NCI-H526 treated with DMSO at 0.1 percent for 48 hours (cell line): ENCODE results near the gene CXCL17.
"Not testable (repeated sequence)": the region's sequence is repeated elsewhere in the genome, so short reads cannot be mapped to it uniquely, and the experiment has no call there.

Experiments
- DNase-seq: peaks from one replicate; lab custom pipeline; 2025; lab: John Stamatoyannopoulos, UW

CXCL17 gene

DNA sequence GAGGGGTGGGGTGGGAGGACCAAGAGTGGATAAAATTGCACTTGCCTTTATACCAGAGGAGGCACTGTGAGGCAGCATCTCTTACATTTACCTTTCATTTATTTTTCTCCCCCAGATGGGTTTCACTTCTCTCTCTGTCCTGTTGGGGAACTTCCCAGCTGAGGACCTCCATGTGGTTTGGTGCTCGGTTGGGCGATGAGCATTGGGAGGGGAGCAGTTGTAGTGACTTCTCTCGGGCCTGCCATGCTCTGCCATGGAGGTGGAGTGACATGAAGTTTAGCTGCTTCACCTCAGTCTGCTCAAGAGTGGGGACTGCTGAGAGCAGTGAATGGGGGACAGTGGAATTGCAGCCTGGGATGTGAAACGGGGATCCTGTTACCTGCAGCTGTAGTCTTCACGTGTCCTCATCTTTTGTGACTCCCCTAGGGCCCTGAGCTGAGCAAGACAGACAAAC, 23.1 kb upstream of the CXCL17 start:
- DNase-seq = no peak

- peak; percentile 19 for DNase-seq
Measured at GRCh38 chr19:42461700-42462324, 19.1 kb upstream of the CXCL17 start.

- not testable (repeated sequence) for DNase-seq
Measured at GRCh38 chr19:42461231-42461630, 18.5 kb upstream of the CXCL17 start.

GRCh38 chr19:42459926-42460325, 17.2 kb upstream of the CXCL17 start:
- no peak for DNase-seq

DNA sequence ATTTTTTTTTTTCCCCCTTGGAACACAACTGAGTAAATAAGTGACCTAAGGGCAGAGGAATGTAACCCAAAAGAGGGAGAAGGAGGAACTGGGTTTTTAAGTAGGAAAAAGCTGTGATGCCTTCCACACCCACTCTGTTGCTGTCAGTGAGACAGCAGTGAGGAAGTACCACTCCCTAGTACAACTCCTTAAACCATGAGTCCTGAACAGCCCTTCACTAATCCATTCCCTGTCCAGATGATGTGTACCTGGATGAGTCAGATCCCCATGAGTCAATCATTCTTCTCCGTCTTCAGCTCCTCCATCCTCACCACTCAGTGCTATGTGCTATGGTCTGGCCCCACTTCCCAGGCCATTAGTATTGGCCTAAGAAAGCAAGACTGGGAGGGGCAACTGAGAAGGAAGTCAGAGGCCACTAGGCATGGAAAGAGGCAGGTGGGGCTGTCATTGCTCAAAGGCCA, 12.9 kb upstream of the CXCL17 start:
- no peak for DNase-seq

- no peak for DNase-seq
Measured at GRCh38 chr19:42455086-42455485, 12.3 kb upstream of the CXCL17 start.

DNA sequence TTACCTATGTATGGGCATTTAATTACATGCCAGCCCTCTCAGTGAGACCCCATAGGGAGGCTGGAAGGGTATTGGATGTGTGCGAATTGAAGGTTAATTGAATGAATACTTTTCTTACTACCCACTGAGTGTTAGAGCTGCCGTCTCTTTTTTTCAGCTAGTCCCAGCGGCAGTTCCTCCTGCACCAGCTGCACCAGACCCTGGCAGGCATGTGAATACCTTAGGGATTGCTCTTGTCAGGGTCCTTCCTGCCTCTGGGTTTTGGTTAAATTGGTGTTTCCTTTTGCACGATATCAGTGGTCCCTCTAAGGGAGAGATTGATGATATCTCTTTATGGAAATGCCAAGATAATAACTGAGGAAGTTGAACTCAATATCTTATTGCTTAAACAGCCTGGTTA, 9.8 kb upstream of the CXCL17 start:
- DNase-seq = no peak

DNA sequence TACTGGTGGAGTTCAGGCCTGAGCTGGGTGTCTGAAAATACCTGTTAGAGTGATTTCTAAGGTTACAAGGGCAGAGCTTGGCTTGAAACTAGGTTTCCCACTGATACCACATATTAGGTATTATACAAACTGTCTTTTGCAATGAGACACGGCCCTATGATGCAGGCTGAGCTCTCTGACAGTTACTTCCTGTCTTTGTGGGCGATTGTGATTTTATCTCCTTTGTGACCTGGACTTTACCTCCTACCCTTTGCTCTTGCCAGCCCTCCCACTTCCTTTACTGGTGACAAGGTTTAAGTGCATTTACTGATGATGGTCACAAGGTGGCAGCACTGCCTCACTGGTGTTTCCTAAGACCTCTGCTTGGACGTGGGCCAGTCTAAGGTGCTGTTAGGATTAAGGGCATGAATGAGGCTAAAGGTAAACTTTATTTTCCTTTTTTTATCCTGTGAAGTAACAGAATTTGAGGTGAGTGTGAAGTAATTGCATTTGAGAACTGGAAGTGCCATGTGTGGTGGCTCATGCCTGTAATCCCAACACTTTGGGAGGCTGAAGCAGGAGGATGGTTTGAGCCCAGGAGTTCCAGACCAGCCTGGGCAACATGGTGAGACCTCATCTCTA, 7.7 kb upstream of the CXCL17 start:
- peak; percentile 67 for DNase-seq

- DNase-seq = not testable (repeated sequence)
Measured at GRCh38 chr19:42448306-42448705, 5.6 kb upstream of the CXCL17 start.

DNA sequence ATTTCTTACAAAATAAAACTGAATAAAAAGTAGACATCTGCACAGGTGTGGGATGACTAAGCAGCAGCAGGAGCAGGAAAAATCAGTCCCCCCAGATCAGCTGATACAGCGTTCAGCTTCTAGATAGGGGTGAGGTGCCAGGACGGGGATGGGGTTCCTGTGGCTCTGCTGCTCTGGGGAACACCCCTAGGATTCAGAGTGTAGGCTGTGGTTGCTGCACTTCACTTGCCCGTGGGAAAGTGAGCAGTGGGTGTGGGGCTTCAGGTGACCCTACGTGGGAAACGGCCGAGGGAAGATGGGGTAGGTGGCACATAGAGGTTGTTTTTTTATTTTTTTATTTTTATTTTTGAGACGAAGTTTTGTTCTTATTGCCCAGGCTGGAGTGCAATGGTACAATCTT, 3.2 kb upstream of the CXCL17 start:
- DNase-seq = no peak

DNA sequence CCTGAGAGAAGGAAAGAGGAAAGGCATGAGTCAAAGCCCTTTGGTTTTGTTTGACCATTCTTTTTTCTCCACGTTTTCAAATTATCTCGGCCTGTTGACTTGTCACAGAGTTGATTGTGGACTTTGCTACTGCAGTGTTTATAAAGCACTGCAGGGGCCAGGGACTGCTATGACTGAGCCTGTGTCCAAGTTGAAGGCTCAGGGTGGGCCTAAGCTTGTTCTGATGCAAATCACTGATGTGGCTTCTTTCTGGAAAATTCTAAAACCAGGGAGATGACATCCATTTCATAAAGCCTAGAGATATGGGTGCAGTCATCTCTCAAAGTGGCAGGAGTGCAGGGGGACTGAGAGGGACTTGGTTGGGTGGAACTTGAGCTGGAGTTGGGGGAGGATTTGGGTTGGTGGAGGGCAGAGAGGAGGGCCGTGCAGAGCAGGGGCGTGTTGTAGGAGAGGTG, 1.2 kb upstream of the CXCL17 start:
- no peak for DNase-seq

DNA sequence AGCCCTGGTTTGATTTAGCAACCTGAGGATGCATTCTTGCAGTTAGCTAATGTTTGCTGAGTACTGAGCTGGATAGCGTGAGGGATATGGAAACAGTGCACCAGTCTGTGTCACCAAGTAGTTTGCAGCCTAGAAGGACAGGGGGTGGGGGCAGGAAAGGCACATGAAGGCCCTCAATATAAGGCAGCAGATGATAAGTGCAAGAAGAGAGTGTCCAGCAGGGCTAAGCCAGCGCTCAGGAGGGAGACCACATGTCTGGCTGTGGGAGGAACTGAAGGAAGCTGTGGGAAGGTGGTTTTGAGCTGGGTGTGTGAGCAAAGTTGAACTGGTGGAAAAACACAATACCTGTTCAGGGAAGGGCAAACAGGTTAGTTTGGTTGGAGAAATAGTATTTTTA, 1.7 kb downstream of the CXCL17 start:
- no peak for DNase-seq

- DNase-seq = peak; percentile 45
Measured at GRCh38 chr19:42440357-42441048, 2.2 kb downstream of the CXCL17 start.

DNA sequence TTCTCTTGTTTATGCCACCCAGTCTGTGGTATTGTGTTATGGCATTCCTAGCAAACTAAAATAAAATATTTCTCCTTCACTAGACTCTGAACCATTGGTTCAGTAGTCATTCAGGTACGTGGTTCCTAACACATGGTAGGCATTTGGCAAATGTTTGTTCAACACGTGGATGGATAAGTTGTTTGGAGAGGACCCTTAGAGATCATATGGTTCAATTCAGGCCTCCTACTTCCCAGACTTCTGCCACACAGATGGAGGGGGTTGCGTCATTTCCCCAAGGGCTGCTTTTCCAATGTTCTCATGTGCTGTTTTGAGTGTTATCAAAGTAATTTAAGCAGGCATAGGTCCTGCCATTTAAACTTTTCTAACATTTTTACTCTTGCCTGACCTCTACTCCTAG, 6.7 kb downstream of the CXCL17 start:
- DNase-seq = no peak

- no peak for DNase-seq
Measured at GRCh38 chr19:42435316-42435715, 7.4 kb downstream of the CXCL17 start.

- peak; percentile 42 for DNase-seq
Measured at GRCh38 chr19:42433503-42434260, 9.1 kb downstream of the CXCL17 start.

- DNase-seq = no peak
Measured at GRCh38 chr19:42431486-42431885, 11.3 kb downstream of the CXCL17 start.

DNA sequence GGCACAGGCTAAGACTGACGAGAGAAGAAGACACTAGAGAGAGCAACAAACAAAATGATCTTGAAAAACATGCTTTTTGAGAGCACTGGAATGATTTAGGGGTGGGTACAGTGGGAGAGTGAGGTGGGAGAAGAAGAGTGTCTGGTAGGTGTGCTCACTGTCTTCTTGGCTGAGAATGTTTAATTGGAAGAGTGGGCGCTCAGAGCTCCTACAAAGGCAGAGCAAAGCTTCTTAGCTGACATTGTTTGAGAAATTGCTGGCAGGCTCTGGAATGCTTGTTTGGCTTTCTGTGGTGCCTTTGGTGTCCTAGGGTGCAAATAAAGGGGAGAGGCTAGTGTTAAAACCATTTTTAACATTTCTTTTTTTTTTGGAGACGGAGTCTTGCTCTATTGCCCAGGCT, 14.1 kb downstream of the CXCL17 start:
- no peak for DNase-seq

DNA sequence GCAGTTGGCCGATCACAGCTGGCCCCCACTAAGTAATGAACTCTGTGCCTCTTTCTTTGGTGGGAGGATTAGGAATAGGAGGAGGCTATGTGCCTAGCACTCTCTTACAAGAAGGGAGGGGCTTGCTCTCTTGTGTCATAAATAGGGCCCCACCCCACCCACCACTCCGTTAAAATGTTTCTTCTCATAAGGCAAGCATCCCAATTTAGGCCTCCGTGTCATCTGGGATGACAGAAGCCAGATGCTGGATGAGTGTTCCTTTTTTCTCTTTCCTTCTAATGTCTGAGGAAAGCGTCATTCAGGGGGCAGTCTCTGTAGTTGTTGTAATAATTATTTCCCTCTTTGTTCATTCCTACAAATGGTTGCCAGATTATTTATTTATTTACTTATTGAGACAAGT, 15.4 kb downstream of the CXCL17 start, which contains the start of gene LIPE:
Gene LIPE, minus strand, starts transcription at position 76 of the 400 bp plus-strand sequence. CDS start 239 bp downstream, outside the sequence.
- no peak for DNase-seq

DNA sequence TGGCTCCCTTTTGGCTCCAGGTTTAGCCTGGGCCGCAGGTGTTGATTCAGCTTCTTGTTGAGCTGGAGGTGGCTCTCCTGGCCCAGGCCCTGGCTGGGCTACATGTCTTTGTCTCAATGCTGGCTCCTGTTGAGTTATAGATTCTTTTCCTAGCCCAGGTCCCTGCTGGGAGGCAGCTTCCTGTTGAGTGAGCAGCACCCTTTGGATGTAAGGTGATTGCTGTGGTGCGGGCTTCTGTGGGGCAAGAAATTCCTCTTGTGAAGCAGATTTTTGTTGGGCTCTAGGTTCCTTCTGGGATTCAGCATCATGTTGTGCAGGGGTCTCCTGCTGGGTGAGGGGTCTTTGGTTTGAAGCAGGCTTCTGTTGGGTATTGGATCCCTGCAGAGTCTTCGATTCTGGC, 16.1 kb downstream of the CXCL17 start:
- DNase-seq = no peak

DNA sequence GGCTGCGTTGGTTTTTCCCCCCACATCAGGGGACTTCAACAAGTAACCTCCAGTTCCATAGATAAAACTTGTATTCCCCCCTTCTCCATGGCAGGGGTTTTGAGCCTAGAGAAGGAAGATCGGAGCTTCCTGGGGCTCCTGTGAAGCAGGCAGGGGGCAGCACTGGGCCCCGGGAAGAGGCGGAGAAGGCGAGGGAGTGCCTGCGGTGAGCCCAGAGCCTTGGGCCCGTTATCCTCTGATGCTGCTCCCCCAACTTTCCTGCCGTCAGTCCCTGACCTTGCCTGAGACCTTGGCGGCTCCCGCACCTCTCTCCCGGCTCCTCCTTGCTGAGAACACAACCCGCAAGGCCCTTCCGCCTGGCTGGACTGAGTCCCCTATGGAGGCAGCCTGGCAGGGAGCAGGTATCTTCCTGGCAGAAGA, 18.0 kb downstream of the CXCL17 start:
- DNase-seq = no peak

GRCh38 chr19:42424345-42424707, 18.4 kb downstream of the CXCL17 start:
- DNase-seq = no peak
